IMR-90 (cell line): ENCODE results near the gene RGL1. TPM values are rescaled to one million over a fixed set of nuclear protein-coding genes. Genes with fewer than 3 reads are reported as not detected.

Experiments used
- ATAC-seq: fragments of 200-7000 bp; cut with Tn5 transposase; 2 replicates; pipeline ENCODE4 v1.9.1; 2020; ENCODE audit warnings: low read depth, mild to moderate bottlenecking, moderate library complexity
- BruUV-seq: library from RNA; stranded (reverse); fragments of 400-500 nt; replicated peaks from 2 replicates; lab custom pipeline; 2021; lab: Mats Ljungman, UMichigan
- CTCF ChIA-PET: fragments of 300-600 bp; formaldehyde crosslinking; extraction: SDS; loops from one replicate; lab custom pipeline; 2021; ENCODE audit warnings: antibody characterized with exemption; lab: Yijun Ruan, JAX
- POLR2A ChIA-PET: fragments of 300-600 bp; sonication (Branson Sonifier 250); formaldehyde crosslinking; loops from one replicate; lab custom pipeline; 2022; ENCODE audit warnings: antibody characterized with exemption; ENCODE audit not compliant: unreplicated experiment; lab: Charles Lee
- DNase-seq: peaks from one replicate; pipeline ENCODE4 v3.0.0; 2013
- H2AFZ ChIP-seq: replicated peaks from 2 replicates; pipeline ENCODE3; 2013; ENCODE audit warnings: low read length, mild to moderate bottlenecking; ENCODE audit not compliant: poor library complexity
- H2AK5ac ChIP-seq: 2 replicates; pipeline ENCODE4 v1.6.1; 2013; ENCODE audit warnings: low read depth, low read length, inconsistent platforms
- H2AK9ac ChIP-seq: replicated peaks from 2 replicates; pipeline ENCODE3; 2013; ENCODE audit warnings: mild to moderate bottlenecking, low read depth, low read length, moderate library complexity; ENCODE audit not compliant: poor library complexity
- H2BK120ac ChIP-seq: 2 replicates; pipeline ENCODE4 v1.6.1; 2013; ENCODE audit warnings: low read depth, low read length, inconsistent platforms
- H2BK15ac ChIP-seq: 3 replicates; pipeline ENCODE4 v1.6.1; 2013; ENCODE audit warnings: low read depth, low read length, inconsistent platforms
- H2BK20ac ChIP-seq: 2 replicates; pipeline ENCODE4 v1.6.1; 2013; ENCODE audit warnings: low read depth, mild to moderate bottlenecking, inconsistent platforms, low read length, moderate library complexity
- H2BK5ac ChIP-seq: 2 replicates; pipeline ENCODE4 v1.6.1; 2013; ENCODE audit warnings: mild to moderate bottlenecking, low read depth, low read length, inconsistent platforms; ENCODE audit not compliant: poor library complexity, severe bottlenecking
- H3K14ac ChIP-seq: replicated peaks from 2 replicates; pipeline ENCODE4 v1.6.1; 2013; ENCODE audit warnings: low read depth, low read length, inconsistent platforms
- H3K18ac ChIP-seq: 2 replicates; pipeline ENCODE4 v1.6.1; 2013; ENCODE audit warnings: low read depth, low read length, control low read depth
- H3K23ac ChIP-seq: 2 replicates; pipeline ENCODE4 v1.6.1; 2013; ENCODE audit warnings: low read depth, low read length, inconsistent platforms
- H3K27ac ChIP-seq: 2 replicates; pipeline ENCODE4 v1.5.1; 2013; ENCODE audit warnings: mild to moderate bottlenecking, control low read depth, low read length; ENCODE audit not compliant: insufficient read depth
- H3K27me3 ChIP-seq: 2 replicates; pipeline ENCODE4 v1.6.1; 2013; ENCODE audit warnings: low read length; ENCODE audit not compliant: control insufficient read depth, insufficient read depth
- H3K36me3 ChIP-seq: 2 replicates; pipeline ENCODE4 v1.6.1; 2013; ENCODE audit warnings: low read length, mixed read lengths; ENCODE audit not compliant: control insufficient read depth, insufficient read depth
- H3K4ac ChIP-seq: 2 replicates; pipeline ENCODE4 v1.6.1; 2013; ENCODE audit warnings: low read depth, low read length, inconsistent platforms
- H3K4me1 ChIP-seq: 2 replicates; pipeline ENCODE4 v1.6.1; 2013; ENCODE audit warnings: low read length, mixed read lengths; ENCODE audit not compliant: control insufficient read depth, insufficient read depth
- H3K4me2 ChIP-seq: 2 replicates; pipeline ENCODE4 v1.6.1; 2013; ENCODE audit warnings: low read depth, mild to moderate bottlenecking, control low read depth, low read length, moderate library complexity
- H3K4me3 ChIP-seq: 2 replicates; pipeline ENCODE4 v1.5.1; 2013; ENCODE audit warnings: low read depth, mild to moderate bottlenecking, control low read depth, low read length, moderate library complexity; ENCODE audit not compliant: insufficient read depth
- H3K56ac ChIP-seq: 2 replicates; pipeline ENCODE4 v1.6.1; 2013; ENCODE audit warnings: low read length, inconsistent platforms; ENCODE audit not compliant: insufficient read depth; ENCODE audit errors: extremely low read depth
- H3K79me1 ChIP-seq, 2 experiments: 2 replicates each; pipeline ENCODE4 v1.6.1; 2013; ENCODE audit warnings: low read length in 2 of 2, inconsistent platforms in 1 of 2, low read depth in 1 of 2
- H3K9ac ChIP-seq: 2 replicates; pipeline ENCODE4 v1.6.1; 2013; ENCODE audit warnings: low read depth, low read length, control low read depth
- H3K9me1 ChIP-seq: 2 replicates; pipeline ENCODE4 v1.6.1; 2013; ENCODE audit warnings: low read length, inconsistent platforms; ENCODE audit not compliant: insufficient read depth
- H3K9me3 ChIP-seq: 2 replicates; pipeline ENCODE4 v1.6.1; 2013; ENCODE audit warnings: low read length; ENCODE audit not compliant: control insufficient read depth, insufficient read depth
- H4K20me1 ChIP-seq: 2 replicates; pipeline ENCODE4 v1.6.1; 2013; ENCODE audit warnings: low read length, inconsistent platforms; ENCODE audit not compliant: insufficient read depth
- H4K5ac ChIP-seq: 2 replicates; pipeline ENCODE4 v1.6.1; 2013; ENCODE audit warnings: mild to moderate bottlenecking, low read depth, low read length, control low read depth
- H4K8ac ChIP-seq, 2 experiments: 2 replicates each; pipeline ENCODE4 v1.6.1; 2013; ENCODE audit warnings: low read depth in 2 of 2, low read length in 2 of 2, control low read depth in 1 of 2, inconsistent platforms in 1 of 2
- H4K91ac ChIP-seq: 2 replicates; pipeline ENCODE4 v1.6.1; 2013; ENCODE audit warnings: low read depth, low read length, inconsistent platforms; ENCODE audit not compliant: insufficient read depth
- CEBPB ChIP-seq: IDR thresholded peaks from 2 replicates; pipeline ENCODE4 v1.6.1; 2012; ENCODE audit warnings: low read depth, low read length, improper control_type of control experiment
- MAZ ChIP-seq: IDR thresholded peaks from 2 replicates; pipeline ENCODE4 v1.6.1; 2012; ENCODE audit warnings: low read depth, mild to moderate bottlenecking, low read length, improper control_type of control experiment, moderate library complexity, borderline replicate concordance
- RAD21 ChIP-seq: IDR thresholded peaks from 2 replicates; pipeline ENCODE4 v1.6.1; 2012; ENCODE audit warnings: low read length, improper control_type of control experiment
- RCOR1 ChIP-seq: IDR thresholded peaks from 2 replicates; pipeline ENCODE4 v1.6.1; 2012; ENCODE audit warnings: mild to moderate bottlenecking, low read length, improper control_type of control experiment; ENCODE audit not compliant: insufficient replicate concordance
- RFX5 ChIP-seq: IDR thresholded peaks from 2 replicates; pipeline ENCODE4 v1.8.0; 2012; ENCODE audit warnings: low read depth, mild to moderate bottlenecking, low read length, moderate library complexity
- SMC3 ChIP-seq: fragments of 150-350 bp; IDR thresholded peaks from 2 replicates; pipeline ENCODE4 v1.6.1; 2016; ENCODE audit warnings: low read depth, mild to moderate bottlenecking, antibody characterized with exemption, low read length, moderate library complexity
- WGBS, 2 experiments: methylation state at CpG; one replicate each; pipeline versions ENCODE4 v1.1.5 to v1.1.7; 2013; ENCODE audit warnings: missing lambda C conversion rate in 2 of 2; ENCODE audit not compliant: insufficient read length in 1 of 2; ENCODE audit errors: extremely low coverage in 2 of 2; 5-methylcytosine and 5-hydroxymethylcytosine counted together
- dilution Hi-C: fragments of 300-500 bp; cut with HindIII; formaldehyde crosslinking; loops from one replicate; pipeline ENCODE4 v1.14.3; 2018; ENCODE audit warnings: low sequenced_read_pairs; ENCODE audit not compliant: unreplicated experiment
- in situ Hi-C: fragments of 300-500 bp; cut with MboI; formaldehyde crosslinking; loops from 3 replicates; pipeline ENCODE4 v1.14.3; 2019; ENCODE audit warnings: low sequenced_read_pairs, inconsistent platforms, mixed read lengths
- intact Hi-C: fragments of 100-400 bp; cut with micrococcal nuclease; formaldehyde crosslinking; loops from 2 replicates; pipeline ENCODE4 v1.10.0; 2022
- polyA plus RNA-seq, 3 experiments: library from polyadenylated mRNA; depleted of rRNA; stranded (reverse); fragments of >200 nt; gene quantifications; 2 replicates each; pipeline ENCODE4 v1.2.3, GENCODE V29; 2012; ENCODE audit warnings: low replicate concordance in 1 of 3
- total RNA-seq: library from RNA; depleted of rRNA; stranded (reverse); fragments of >200 nt; gene quantifications from 2 replicates; pipeline ENCODE4 v1.2.3, GENCODE V29; 2012
- TF ChIP-seq, protein P1 (sequence below): fragments of 150-350 bp; IDR thresholded peaks from 2 replicates; pipeline ENCODE4 v1.6.1; 2016; ENCODE audit warnings: low read depth, mild to moderate bottlenecking, low read length, moderate library complexity, borderline replicate concordance
- TF ChIP-seq, protein P2 (sequence below): conservative IDR thresholded peaks from 2 replicates; pipeline ENCODE4 v1.5.1; 2012; ENCODE audit warnings: mild to moderate bottlenecking, low read depth, low read length, improper control_type of control experiment

Gene RGL1
- total and polyA plus RNA-seq, 2 of the 4 experiments (the other 2 are of a cell fraction) = 4.7 to 7.5 TPM

DNA sequence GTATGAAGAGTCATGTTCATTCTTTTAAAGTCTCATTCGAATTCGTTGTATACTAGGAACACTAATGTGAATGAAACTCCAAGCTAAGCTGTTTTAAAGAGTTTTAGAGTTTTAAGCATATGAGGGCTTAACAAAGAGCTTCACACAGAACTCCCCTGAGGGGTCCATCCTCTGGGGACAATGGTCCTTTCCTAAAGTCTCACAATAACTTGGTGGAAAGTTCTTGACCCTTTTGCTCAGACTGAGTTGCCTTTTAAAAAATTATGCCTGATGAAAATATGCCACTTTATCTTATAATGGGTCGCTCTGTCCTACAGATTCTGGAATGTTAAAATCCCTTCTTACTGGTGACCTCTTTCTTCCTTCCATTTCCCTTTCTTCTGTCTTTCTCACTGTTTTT, 64.3 kb downstream of the RGL1 start:
- Histone ChIP-seq H3K4me1 (peaks cover 9% of the 10 kb centered on the region; the same call in 1 of the 2 replicates), H3K9ac (no peak overlapping the region), H3K14ac (no peak overlapping the region), H3K79me1 (peaks cover 0 to 4% of the 10 kb centered on the region in 2 experiments; a peak in 1 of 4 replicates), H3K23ac (no peak overlapping the region), H4K5ac (no peak overlapping the region), H2BK120ac (no peak overlapping the region), H3K4me2 (no peak overlapping the region), H3K9me3 (no peaks in the 10 kb centered on the region), H3K9me1 (peaks cover 6% of the 10 kb centered on the region), H2AFZ (no peak overlapping the region), H3K56ac (no peak overlapping the region), H3K18ac (no peak overlapping the region), H2BK5ac (no peak overlapping the region), H4K8ac (no peak overlapping the region), H2AK9ac (no peak overlapping the region), H3K36me3 (peaks cover 4% of the 10 kb centered on the region; the same call in 1 of the 2 replicates), H4K20me1 (no peaks in the 10 kb centered on the region), H2AK5ac (no peak overlapping the region), H3K27me3 (no peaks in the 10 kb centered on the region), H3K4me3 (no peak overlapping the region), H2BK15ac (no peak overlapping the region), H4K91ac (no peak overlapping the region), H2BK20ac (no peak overlapping the region), H3K27ac (no peak overlapping the region), H3K4ac (no peak overlapping the region)
- intact Hi-C loops = no loop called here
- in situ Hi-C loops = no loop called here
- ATAC-seq (no peak), DNase-seq (no peak)
- WGBS, 2 experiments = no CpG with 5 or more reads among the region's 3 CpGs
- no TSS peak for BruUV-seq
- CTCF ChIA-PET = no interaction called here
- TF ChIP-seq RFX5 (no peak), SMC3 (no peak), RAD21 (no peak), MAZ (no peak), RCOR1 (no peak), CEBPB (no peak)
- TF ChIP-seq, protein P1, sequence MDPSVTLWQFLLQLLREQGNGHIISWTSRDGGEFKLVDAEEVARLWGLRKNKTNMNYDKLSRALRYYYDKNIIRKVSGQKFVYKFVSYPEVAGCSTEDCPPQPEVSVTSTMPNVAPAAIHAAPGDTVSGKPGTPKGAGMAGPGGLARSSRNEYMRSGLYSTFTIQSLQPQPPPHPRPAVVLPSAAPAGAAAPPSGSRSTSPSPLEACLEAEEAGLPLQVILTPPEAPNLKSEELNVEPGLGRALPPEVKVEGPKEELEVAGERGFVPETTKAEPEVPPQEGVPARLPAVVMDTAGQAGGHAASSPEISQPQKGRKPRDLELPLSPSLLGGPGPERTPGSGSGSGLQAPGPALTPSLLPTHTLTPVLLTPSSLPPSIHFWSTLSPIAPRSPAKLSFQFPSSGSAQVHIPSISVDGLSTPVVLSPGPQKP = no peak
- TF ChIP-seq, protein P2, sequence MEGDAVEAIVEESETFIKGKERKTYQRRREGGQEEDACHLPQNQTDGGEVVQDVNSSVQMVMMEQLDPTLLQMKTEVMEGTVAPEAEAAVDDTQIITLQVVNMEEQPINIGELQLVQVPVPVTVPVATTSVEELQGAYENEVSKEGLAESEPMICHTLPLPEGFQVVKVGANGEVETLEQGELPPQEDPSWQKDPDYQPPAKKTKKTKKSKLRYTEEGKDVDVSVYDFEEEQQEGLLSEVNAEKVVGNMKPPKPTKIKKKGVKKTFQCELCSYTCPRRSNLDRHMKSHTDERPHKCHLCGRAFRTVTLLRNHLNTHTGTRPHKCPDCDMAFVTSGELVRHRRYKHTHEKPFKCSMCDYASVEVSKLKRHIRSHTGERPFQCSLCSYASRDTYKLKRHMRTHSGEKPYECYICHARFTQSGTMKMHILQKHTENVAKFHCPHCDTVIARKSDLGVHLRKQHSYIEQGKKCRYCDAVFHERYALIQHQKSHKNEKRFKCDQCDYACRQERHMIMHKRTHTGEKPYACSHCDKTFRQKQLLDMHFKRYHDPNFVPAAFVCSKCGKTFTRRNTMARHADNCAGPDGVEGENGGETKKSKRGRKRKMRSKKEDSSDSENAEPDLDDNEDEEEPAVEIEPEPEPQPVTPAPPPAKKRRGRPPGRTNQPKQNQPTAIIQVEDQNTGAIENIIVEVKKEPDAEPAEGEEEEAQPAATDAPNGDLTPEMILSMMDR = no peak
- dilution Hi-C loops = no loop called here
- POLR2A ChIA-PET = no interaction called here
